Parathyroid adenoma (tissue), 2 donors: ENCODE data around the gene DMXL1.
"Not testable (repeated sequence)": the region's sequence is repeated elsewhere in the genome, so short reads cannot be mapped to it uniquely, and the experiment has no call there.

Experiments used
- H2AFZ ChIP-seq: fragments of 300-600 bp; sonication (generic); one replicate; pipeline ENCODE4 v1.7.0; 2017; ENCODE audit warnings: antibody characterized with exemption, mild to moderate bottlenecking
- H3K27ac ChIP-seq: fragments of 300-600 bp; sonication (generic); one replicate; pipeline ENCODE4 v1.7.0; 2017
- H3K27me3 ChIP-seq: fragments of 300-600 bp; sonication (generic); one replicate; pipeline ENCODE4 v1.7.0; 2017; ENCODE audit warnings: low read length; ENCODE audit not compliant: control insufficient read depth, insufficient read depth
- H3K36me3 ChIP-seq: fragments of 300-600 bp; sonication (generic); one replicate; pipeline ENCODE4 v1.7.0; 2017; ENCODE audit warnings: low read length; ENCODE audit not compliant: control insufficient read depth, insufficient read depth
- H3K4me1 ChIP-seq: fragments of 300-600 bp; sonication (generic); one replicate; pipeline ENCODE4 v1.7.0; 2017; ENCODE audit warnings: control low read depth
- H3K4me2 ChIP-seq: fragments of 300-600 bp; sonication (generic); one replicate; pipeline ENCODE4 v1.7.0; 2017; ENCODE audit warnings: low read length
- H3K4me3 ChIP-seq: fragments of 300-600 bp; sonication (generic); one replicate; pipeline ENCODE4 v1.7.0; 2017; ENCODE audit warnings: low read depth, low read length
- H3K79me2 ChIP-seq: fragments of 300-600 bp; sonication (generic); one replicate; pipeline ENCODE4 v1.7.0; 2017; ENCODE audit warnings: control low read depth
- H3K9ac ChIP-seq: fragments of 300-600 bp; sonication (generic); one replicate; pipeline ENCODE4 v1.7.0; 2017; ENCODE audit warnings: mild to moderate bottlenecking
- H3K9me3 ChIP-seq: fragments of 300-600 bp; sonication (generic); one replicate; pipeline ENCODE4 v1.7.0; 2017; ENCODE audit warnings: low read length; ENCODE audit not compliant: control insufficient read depth
- CTCF ChIP-seq: fragments of 300-600 bp; sonication (generic); IDR thresholded peaks from one replicate; pipeline ENCODE4 v1.7.0; 2017; ENCODE audit warnings: antibody characterized with exemption, mild to moderate bottlenecking
- donor health status: primary hyperparathyroidism.

Gene DMXL1

DNA sequence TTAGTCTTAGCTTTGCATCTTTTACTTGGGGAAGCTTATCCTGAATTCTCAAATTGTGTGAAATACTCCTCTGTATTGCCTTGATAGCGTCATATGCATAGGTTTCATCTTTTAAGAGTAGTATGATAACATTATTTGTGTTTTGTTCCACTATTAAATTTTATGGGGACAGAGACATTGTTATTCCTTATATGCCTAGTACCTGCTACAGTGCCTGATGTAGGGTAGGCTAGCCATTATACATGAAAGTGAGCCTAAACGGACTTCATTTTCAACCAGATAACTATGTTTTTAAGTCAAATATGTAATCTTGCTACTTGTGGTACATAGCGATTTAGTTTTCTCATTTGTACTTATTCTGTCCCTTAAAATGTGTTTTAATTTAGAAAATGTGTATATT lies 105.9 kb downstream of the DMXL1 start:
- Histone ChIP-seq H3K79me2 (no peaks in the 10 kb centered on the region), H3K4me1 (peaks cover 4% of the 10 kb centered on the region), H3K27me3 (no peaks in the 10 kb centered on the region), H3K36me3 (no peaks in the 10 kb centered on the region), H3K9me3 (no peaks in the 10 kb centered on the region), H3K27ac (no peak overlapping the region), H3K4me3 (no peak overlapping the region), H2AFZ (no peak overlapping the region), H3K4me2 (no peak overlapping the region), H3K9ac (no peak overlapping the region)
- TF ChIP-seq CTCF: no peak

DNA sequence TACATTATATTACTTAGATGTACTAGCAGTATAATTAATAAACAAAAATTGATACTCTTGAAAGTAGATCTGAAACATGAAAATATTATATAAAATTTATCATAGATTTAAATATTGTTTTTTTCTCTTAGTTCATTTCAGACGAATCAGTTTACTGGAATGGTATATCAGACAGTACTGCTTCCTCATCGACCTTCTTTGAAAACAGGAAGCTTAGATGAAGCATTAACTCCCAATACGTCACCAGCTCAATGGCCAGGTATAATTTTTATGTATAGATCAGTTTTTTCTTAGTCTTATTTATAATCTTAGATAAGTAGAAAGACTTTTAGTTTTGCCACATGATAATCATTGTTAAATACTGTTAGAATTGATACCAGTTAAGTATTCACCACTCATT lies 106.3 kb downstream of the DMXL1 start:
- Histone ChIP-seq H3K79me2 (no peaks in the 10 kb centered on the region), H3K27ac (no peak overlapping the region), H3K27me3 (no peaks in the 10 kb centered on the region), H2AFZ (no peak overlapping the region), H3K4me3 (no peak overlapping the region), H3K4me2 (no peak overlapping the region), H3K4me1 (peaks cover 4% of the 10 kb centered on the region), H3K36me3 (no peaks in the 10 kb centered on the region), H3K9ac (no peak overlapping the region), H3K9me3 (no peaks in the 10 kb centered on the region)
- TF ChIP-seq CTCF: no peak

GRCh38 chr5:119178435-119178834 lies 107.5 kb downstream of the DMXL1 start:
- TF ChIP-seq CTCF: no peak
- H3K27ac ChIP-seq: no peak overlapping the region
- H3K4me1 ChIP-seq: peaks cover 4% of the 10 kb centered on the region
- H2AFZ ChIP-seq: no peak overlapping the region
- H3K4me2 ChIP-seq: no peak overlapping the region
- no peak overlapping the region for H3K9ac ChIP-seq
- H3K27me3 ChIP-seq: no peaks in the 10 kb centered on the region
- H3K9me3 ChIP-seq: no peaks in the 10 kb centered on the region
- H3K79me2 ChIP-seq: no peaks in the 10 kb centered on the region
- no peak overlapping the region for H3K4me3 ChIP-seq
- no peaks in the 10 kb centered on the region for H3K36me3 ChIP-seq

- no peak for TF ChIP-seq CTCF
- no peak overlapping the region for H3K4me2 ChIP-seq
- no peak overlapping the region for H2AFZ ChIP-seq
- H3K4me3 ChIP-seq: no peak overlapping the region
- no peak overlapping the region for H3K27ac ChIP-seq
- H3K4me1 ChIP-seq: no peaks in the 10 kb centered on the region
- no peak overlapping the region for H3K9ac ChIP-seq
- H3K36me3 ChIP-seq: no peaks in the 10 kb centered on the region
- no peaks in the 10 kb centered on the region for H3K79me2 ChIP-seq
- no peaks in the 10 kb centered on the region for H3K9me3 ChIP-seq
- no peaks in the 10 kb centered on the region for H3K27me3 ChIP-seq
Measured at GRCh38 chr5:119179857-119180641, 109.2 kb downstream of the DMXL1 start.

DNA sequence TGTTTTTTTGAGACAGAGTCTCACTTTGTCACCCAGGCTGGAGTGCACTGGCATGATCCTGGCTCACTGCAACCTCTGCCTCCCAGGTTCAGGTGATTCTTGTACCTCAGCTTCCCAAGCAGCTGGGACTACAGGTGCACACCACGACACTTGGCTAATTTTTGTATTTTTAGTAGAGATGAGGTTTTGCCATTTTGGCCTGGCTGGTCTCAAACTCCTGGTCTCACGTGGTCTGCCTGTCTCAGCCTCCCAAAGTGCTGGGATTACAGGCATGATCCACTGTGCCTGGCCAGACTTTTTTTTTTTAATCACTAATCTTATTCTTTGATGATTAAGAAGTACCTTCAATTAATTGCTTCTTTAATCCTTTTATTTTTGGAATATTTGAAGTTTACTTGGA lies 114.6 kb downstream of the DMXL1 start:
- not testable (repeated sequence) for H3K27me3 ChIP-seq, H3K79me2 ChIP-seq, H3K9me3 ChIP-seq, H3K4me2 ChIP-seq, H2AFZ ChIP-seq, H3K4me3 ChIP-seq, H3K4me1 ChIP-seq, H3K36me3 ChIP-seq, H3K27ac ChIP-seq, H3K9ac ChIP-seq
